K562 (cell line): Measurements from ENCODE around the gene SLAIN2.

ENCODE experiments used
- BACH1 ChIP-seq: fragments of 200-800 bp; sonication (Bioruptor generic); IDR thresholded peaks from 2 replicates; pipeline ENCODE4 v1.6.1; 2016; ENCODE audit warnings: missing genetic modification characterization, missing compliant biosample characterization
- CREM ChIP-seq: IDR thresholded peaks from 2 replicates; pipeline ENCODE4 v1.6.1; 2014; ENCODE audit warnings: antibody characterized with exemption, low read depth
- JUNB ChIP-seq: fragments of 450-650 bp; formaldehyde crosslinking; conservative IDR thresholded peaks from 2 replicates; pipeline ENCODE4 v1.4.0; 2020; ENCODE audit warnings: mild to moderate bottlenecking
- KLF10 ChIP-seq: fragments of 250-450 bp; sonication (Bioruptor Pico); IDR thresholded peaks from 2 replicates; pipeline ENCODE4 v1.6.1; 2021; ENCODE audit warnings: matching md5 sums
- NFRKB ChIP-seq: fragments of 450-650 bp; IDR thresholded peaks from 2 replicates; pipeline ENCODE4 v1.6.1; 2016; ENCODE audit warnings: low read depth
- NR2C2 ChIP-seq, 2 experiments: fragments of 200-800 bp in 1 of 2; sonication (Bioruptor generic) in 1 of 2; sonication (generic) in 1 of 2; formaldehyde crosslinking in 1 of 2; IDR thresholded peaks; 2 replicates each; pipeline versions ENCODE4 v1.6.1 to v1.8.0; 2016 to 2022; ENCODE audit warnings: mild to moderate bottlenecking in 1 of 2, missing compliant biosample characterization in 1 of 2, missing genetic modification characterization in 1 of 2, missing genetic modification reagents in 1 of 2
- RFX5 ChIP-seq: IDR thresholded peaks from 2 replicates; pipeline ENCODE4 v1.6.1; 2011; ENCODE audit warnings: low read depth, mild to moderate bottlenecking, improper control_type of control experiment, low read length
- SMARCB1 ChIP-seq: IDR thresholded peaks from 2 replicates; pipeline ENCODE4 v1.6.1; 2011; ENCODE audit warnings: improper control_type of control experiment, low read depth; ENCODE audit not compliant: insufficient read length
- ZNF12 ChIP-seq: sonication (generic); formaldehyde crosslinking; IDR thresholded peaks from 2 replicates; pipeline ENCODE4 v1.4.0; 2020; ENCODE audit warnings: mild to moderate bottlenecking, missing genetic modification reagents
- ZNF274 ChIP-seq: IDR thresholded peaks from 2 replicates; pipeline ENCODE4 v1.6.1; 2011; ENCODE audit warnings: low read depth, mild to moderate bottlenecking, low read length, moderate library complexity, borderline replicate concordance
- ZNF354B ChIP-seq: fragments of 250-450 bp; sonication (Bioruptor Pico); IDR thresholded peaks from 2 replicates; pipeline ENCODE4 v1.4.0; 2020
- ZNF766 ChIP-seq: fragments of 200-800 bp; sonication (Bioruptor generic); conservative IDR thresholded peaks from 2 replicates; pipeline ENCODE4 v1.6.1; 2016; ENCODE audit warnings: missing genetic modification characterization, missing compliant biosample characterization
- TF ChIP-seq, protein P1 (sequence below), 3 experiments: IDR thresholded peaks in 2 of 3; conservative IDR thresholded peaks in 1 of 3; 2 replicates each; pipeline ENCODE4 v1.5.1; 2011 to 2012; ENCODE audit warnings: low read length in 3 of 3, mild to moderate bottlenecking in 3 of 3, control low read depth in 2 of 3, improper control_type of control experiment in 1 of 3, inconsistent platforms in 1 of 3, low read depth in 1 of 3, mixed read lengths in 1 of 3, moderate library complexity in 1 of 3; ENCODE audit not compliant: insufficient read depth in 2 of 3
- TF ChIP-seq, protein P2 (sequence below): sonication (generic); formaldehyde crosslinking; IDR thresholded peaks from 2 replicates; pipeline ENCODE4 v1.8.0; 2023; ENCODE audit warnings: mild to moderate bottlenecking, missing genetic modification reagents

GRCh38 chr4:48341776-48342605, 662 bp downstream of the SLAIN2 start:
- TF ChIP-seq, protein P1, sequence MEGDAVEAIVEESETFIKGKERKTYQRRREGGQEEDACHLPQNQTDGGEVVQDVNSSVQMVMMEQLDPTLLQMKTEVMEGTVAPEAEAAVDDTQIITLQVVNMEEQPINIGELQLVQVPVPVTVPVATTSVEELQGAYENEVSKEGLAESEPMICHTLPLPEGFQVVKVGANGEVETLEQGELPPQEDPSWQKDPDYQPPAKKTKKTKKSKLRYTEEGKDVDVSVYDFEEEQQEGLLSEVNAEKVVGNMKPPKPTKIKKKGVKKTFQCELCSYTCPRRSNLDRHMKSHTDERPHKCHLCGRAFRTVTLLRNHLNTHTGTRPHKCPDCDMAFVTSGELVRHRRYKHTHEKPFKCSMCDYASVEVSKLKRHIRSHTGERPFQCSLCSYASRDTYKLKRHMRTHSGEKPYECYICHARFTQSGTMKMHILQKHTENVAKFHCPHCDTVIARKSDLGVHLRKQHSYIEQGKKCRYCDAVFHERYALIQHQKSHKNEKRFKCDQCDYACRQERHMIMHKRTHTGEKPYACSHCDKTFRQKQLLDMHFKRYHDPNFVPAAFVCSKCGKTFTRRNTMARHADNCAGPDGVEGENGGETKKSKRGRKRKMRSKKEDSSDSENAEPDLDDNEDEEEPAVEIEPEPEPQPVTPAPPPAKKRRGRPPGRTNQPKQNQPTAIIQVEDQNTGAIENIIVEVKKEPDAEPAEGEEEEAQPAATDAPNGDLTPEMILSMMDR (IDR thresholded peaks at IDR 0.05 in 2 of 3, conservative IDR thresholded peaks at IDR 0.05 in 1 of 3; ENCODE audit: insufficient read depth in 2 of 3, low read depth in 1 of 3, low read length in 3 of 3): no peak
- TF ChIP-seq ZNF766 (no peak), RFX5 (no peak), NFRKB (no peak; the same call in 1 of the 2 replicates), ZNF354B (CRISPR knock-in tag) (no peak), BACH1 (tag) (no peak), KLF10 (CRISPR knock-in tag) (no peak), SMARCB1 (peak; percentile 44), JUNB (CRISPR knock-in tag) (no peak), ZNF274 (no peak), NR2C2 (CRISPR knock-in tag; IDR thresholded peaks at IDR 0.05) (no peak), NR2C2 (tag; IDR thresholded peaks at IDR 0.05) (no peak), ZNF12 (CRISPR knock-in tag) (0 out of 2 replicates have a peak, but pooled peaks have one; percentile 32), CREM (peak; percentile 4; the same call in 1 of the 2 replicates)
- TF ChIP-seq, protein P2, sequence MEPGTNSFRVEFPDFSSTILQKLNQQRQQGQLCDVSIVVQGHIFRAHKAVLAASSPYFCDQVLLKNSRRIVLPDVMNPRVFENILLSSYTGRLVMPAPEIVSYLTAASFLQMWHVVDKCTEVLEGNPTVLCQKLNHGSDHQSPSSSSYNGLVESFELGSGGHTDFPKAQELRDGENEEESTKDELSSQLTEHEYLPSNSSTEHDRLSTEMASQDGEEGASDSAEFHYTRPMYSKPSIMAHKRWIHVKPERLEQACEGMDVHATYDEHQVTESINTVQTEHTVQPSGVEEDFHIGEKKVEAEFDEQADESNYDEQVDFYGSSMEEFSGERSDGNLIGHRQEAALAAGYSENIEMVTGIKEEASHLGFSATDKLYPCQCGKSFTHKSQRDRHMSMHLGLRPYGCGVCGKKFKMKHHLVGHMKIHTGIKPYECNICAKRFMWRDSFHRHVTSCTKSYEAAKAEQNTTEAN (CRISPR knock-in tag): no peak
